ENCODE data around the gene PHC1. TPM values are rescaled to one million over a fixed set of nuclear protein-coding genes. Genes with fewer than 3 reads are reported as not detected.

The PHC1 gene
- total and polyA plus RNA-seq, 7 donors, result 11.3 to 27.1 (median 17.7) TPM

DNA sequence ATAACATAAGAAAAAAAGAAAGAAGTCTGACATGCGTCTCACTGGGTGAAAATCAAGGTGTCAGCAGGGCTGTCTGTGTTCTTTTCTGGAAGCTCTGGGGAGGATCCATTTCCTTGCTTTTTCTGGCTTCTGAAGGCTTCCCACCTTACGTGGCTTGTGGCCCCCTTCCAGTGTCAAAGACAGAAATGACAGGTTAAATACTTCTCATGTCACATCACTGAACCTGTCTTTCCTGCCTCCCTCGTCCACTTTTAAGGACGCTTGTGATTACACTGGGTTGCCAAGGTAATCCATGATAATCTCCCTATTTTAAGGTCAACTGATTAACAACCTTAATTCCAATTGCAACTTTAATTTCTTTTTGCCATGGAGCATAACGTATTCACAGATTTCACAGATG is 4.6 kb upstream of the PHC1 start:
- H3K4me3 ChIP-seq, result no peak overlapping the region
- intact Hi-C loops (cut with DNase I), result loop anchor here in 1 of 2 donors (5.0 to 10.0 kb wide), 2 partner anchors 38 to 135 kb away; partner anchors contain the start of gene M6PR
- H3K9me3 ChIP-seq, result no peaks in the 10 kb centered on the region
- TF ChIP-seq, protein P1, sequence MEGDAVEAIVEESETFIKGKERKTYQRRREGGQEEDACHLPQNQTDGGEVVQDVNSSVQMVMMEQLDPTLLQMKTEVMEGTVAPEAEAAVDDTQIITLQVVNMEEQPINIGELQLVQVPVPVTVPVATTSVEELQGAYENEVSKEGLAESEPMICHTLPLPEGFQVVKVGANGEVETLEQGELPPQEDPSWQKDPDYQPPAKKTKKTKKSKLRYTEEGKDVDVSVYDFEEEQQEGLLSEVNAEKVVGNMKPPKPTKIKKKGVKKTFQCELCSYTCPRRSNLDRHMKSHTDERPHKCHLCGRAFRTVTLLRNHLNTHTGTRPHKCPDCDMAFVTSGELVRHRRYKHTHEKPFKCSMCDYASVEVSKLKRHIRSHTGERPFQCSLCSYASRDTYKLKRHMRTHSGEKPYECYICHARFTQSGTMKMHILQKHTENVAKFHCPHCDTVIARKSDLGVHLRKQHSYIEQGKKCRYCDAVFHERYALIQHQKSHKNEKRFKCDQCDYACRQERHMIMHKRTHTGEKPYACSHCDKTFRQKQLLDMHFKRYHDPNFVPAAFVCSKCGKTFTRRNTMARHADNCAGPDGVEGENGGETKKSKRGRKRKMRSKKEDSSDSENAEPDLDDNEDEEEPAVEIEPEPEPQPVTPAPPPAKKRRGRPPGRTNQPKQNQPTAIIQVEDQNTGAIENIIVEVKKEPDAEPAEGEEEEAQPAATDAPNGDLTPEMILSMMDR (IDR thresholded peaks at IDR 0.05), result no peak
- no peaks in the 10 kb centered on the region for H3K36me3 ChIP-seq (ENCODE audit: insufficient read depth in 1 of 2, low read depth in 1 of 2)
- H3K4me1 ChIP-seq, result peaks cover 8% of the 10 kb centered on the region
- no peaks in the 10 kb centered on the region for H3K27me3 ChIP-seq (ENCODE audit: insufficient read depth in 3 of 3, low read length in 2 of 3)
- WGBS, 3 donors, result 73 to 82% (median 77%) methylated on average over 5 of the region's 5 CpGs
- DNase-seq, result no peak
- H3K27ac ChIP-seq, result no peak overlapping the region
- no peak for ATAC-seq

DNA sequence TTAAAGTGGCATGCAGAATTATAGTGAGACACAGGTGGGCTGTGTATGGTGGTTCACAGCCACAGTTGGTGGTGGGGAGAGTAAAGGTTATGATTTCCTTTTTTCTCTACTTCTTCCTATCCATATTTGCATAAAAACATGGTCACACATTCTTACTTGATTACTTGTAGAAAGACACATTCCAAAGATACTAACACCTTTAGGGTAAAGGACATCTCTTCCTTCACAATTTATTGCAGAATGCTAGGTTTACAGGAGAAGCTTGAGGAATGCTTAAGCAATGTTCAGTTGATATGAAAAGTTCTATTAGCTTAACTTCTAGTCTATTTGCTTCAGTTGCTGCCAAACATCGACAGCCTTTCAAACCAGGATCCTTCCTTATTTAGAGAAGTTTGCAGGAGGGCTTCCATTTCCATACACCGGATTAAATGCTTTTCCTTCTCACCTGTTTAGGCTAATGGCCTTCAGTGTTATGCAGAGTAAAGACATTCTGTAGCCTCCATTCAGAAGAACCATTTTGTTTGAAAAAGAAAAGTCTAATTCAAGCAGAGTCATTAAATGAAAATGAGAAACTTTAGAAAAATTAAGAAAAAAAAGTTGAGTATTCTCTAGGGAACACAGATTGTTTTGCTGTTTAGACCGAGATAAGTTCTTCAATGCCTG is 2.6 kb upstream of the PHC1 start:
- Histone ChIP-seq H3K9me3 (no peaks in the 10 kb centered on the region), H3K27ac (no peak overlapping the region), H3K36me3 (ENCODE audit: insufficient read depth in 1 of 2, low read depth in 1 of 2) (no peaks in the 10 kb centered on the region), H3K27me3 (ENCODE audit: insufficient read depth in 3 of 3, low read length in 2 of 3) (no peaks in the 10 kb centered on the region), H3K4me3 (no peak overlapping the region), H3K4me1 (peaks cover 12% of the 10 kb centered on the region)
- 62 to 69% (median 63%) methylated on average over 3 of the region's 3 CpGs for WGBS, 3 donors
- intact Hi-C loops (cut with DNase I), result loop anchor here in 1 of 2 donors (5.0 to 10.0 kb wide), 2 partner anchors 36 to 133 kb away; partner anchors contain the start of gene M6PR
- ATAC-seq (no peak), DNase-seq (no peak)
- TF ChIP-seq, protein P1 (IDR thresholded peaks at IDR 0.05), result no peak

DNA sequence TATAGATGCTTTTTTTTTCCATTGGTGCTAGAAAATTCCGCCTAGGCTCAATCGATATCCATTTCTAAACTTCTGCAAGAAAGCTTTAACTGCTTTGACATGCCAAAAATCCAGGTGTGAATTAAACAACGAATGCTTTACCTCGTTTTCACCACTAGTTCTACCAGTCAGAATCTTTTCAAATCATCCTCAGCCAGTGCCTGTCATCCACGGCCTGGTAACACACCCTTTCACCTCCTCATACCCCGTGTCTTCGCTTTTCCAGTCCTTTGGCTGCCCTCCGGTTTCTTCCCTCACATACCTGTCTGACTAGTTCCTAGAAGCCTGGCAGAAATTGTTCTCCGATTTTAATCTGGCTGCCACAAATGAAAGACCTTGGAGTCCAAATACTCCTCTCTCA is 1.4 kb upstream of the PHC1 start:
- ATAC-seq (peak in 1 of 4 donors; percentile 43), DNase-seq (no peak)
- Histone ChIP-seq H3K36me3 (ENCODE audit: insufficient read depth in 1 of 2, low read depth in 1 of 2) (peaks cover 0 to 2% of the 10 kb centered on the region in 2 donors), H3K27me3 (ENCODE audit: insufficient read depth in 3 of 3, low read length in 2 of 3) (no peaks in the 10 kb centered on the region), H3K4me3 (peak overlapping the region; percentile 84), H3K4me1 (peaks cover 12% of the 10 kb centered on the region), H3K9me3 (no peaks in the 10 kb centered on the region), H3K27ac (no peak overlapping the region)
- WGBS, 3 donors, result 43 to 46% (median 46%) methylated on average over 9 of the region's 9 CpGs
- intact Hi-C loops (cut with DNase I), result loop anchor here in 1 of 2 donors (5.0 to 10.0 kb wide), 2 partner anchors 34 to 132 kb away; partner anchors contain the start of gene M6PR
- TF ChIP-seq, protein P1 (IDR thresholded peaks at IDR 0.05), result no peak

DNA sequence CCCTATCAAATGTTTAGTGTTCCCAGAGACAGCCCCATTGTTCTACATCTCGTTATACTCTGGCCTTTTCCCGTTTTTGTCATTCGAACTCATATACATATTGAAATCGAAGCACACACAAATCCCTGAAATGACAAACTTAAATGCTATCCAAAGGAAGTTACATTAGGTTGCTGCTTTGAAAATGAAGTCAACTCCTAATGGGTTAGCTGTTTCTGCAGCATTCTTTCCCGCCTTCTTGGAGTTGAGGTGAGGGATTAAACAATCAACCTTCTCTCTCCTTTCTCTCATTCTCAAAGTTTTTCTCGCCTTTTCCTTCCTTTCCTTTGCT is 642 bp upstream of the PHC1 start:
- TF ChIP-seq, protein P1 (IDR thresholded peaks at IDR 0.05), result no peak
- intact Hi-C loops (cut with DNase I), result loop anchor here in 1 of 2 donors (5.0 to 10.0 kb wide), 2 partner anchors 34 to 131 kb away; partner anchors contain the start of gene M6PR
- Histone ChIP-seq H3K4me3 (peak overlapping the region; percentile 84), H3K36me3 (ENCODE audit: insufficient read depth in 1 of 2, low read depth in 1 of 2) (peaks cover 0 to 9% of the 10 kb centered on the region in 2 donors), H3K27ac (peak overlapping the region; percentile 63), H3K9me3 (no peaks in the 10 kb centered on the region), H3K27me3 (ENCODE audit: insufficient read depth in 3 of 3, low read length in 2 of 3) (no peaks in the 10 kb centered on the region), H3K4me1 (peaks cover 12% of the 10 kb centered on the region)
- WGBS, 3 donors, result 11 to 14% (median 12%) methylated on average over 6 of the region's 6 CpGs
- no peak for DNase-seq
- ATAC-seq, result no peak

Measured in psoas muscle (tissue), 8 donors.